MCF 10A (cell line): ENCODE data around the gene ACAP3. TPM values are rescaled to one million over a fixed set of nuclear protein-coding genes. Genes with fewer than 3 reads are reported as not detected.

Experiments
- Bru-seq: library from RNA; stranded (reverse); fragments of 400-500 nt; gene quantifications from one replicate; lab custom pipeline; 2021; lab: Mats Ljungman, UMichigan
- BruChase-seq, 2 experiments: library from RNA; stranded (reverse); fragments of 400-500 nt; gene quantifications; one replicate each; lab custom pipeline; 2021; lab: Mats Ljungman, UMichigan
- BruUV-seq: library from RNA; stranded (reverse); fragments of 400-500 nt; replicated peaks from 2 replicates; lab custom pipeline; 2021; lab: Mats Ljungman, UMichigan
- CTCF ChIA-PET: fragments of 300-600 bp; sonication (Branson Sonifier 250); formaldehyde crosslinking; extraction: SDS; loops from one replicate; lab custom pipeline; 2021; ENCODE audit warnings: antibody characterized with exemption, inconsistent platforms; lab: Yijun Ruan, JAX
- POLR2A ChIA-PET: fragments of 300-600, 350-650 bp; sonication (Branson Sonifier 250); formaldehyde crosslinking; extraction: SDS; loops from one replicate; lab custom pipeline; 2020; ENCODE audit warnings: antibody characterized with exemption, inconsistent platforms; lab: Yijun Ruan, JAX
- DNase-seq: peaks from one replicate; pipeline ENCODE4 v3.0.0-alpha.2; 2018; ENCODE audit not compliant: unreplicated experiment
- H3K27ac Mint-ChIP-seq: one replicate; pipeline ENCODE4 v1.8.0; 2022; ENCODE audit warnings: mild to moderate bottlenecking, low read depth, mixed read lengths; ENCODE audit not compliant: unreplicated experiment
- H3K27me3 Mint-ChIP-seq: one replicate; pipeline ENCODE4 v1.8.0; 2022; ENCODE audit warnings: mixed read lengths; ENCODE audit not compliant: insufficient read depth, unreplicated experiment
- H3K36me3 Mint-ChIP-seq: one replicate; pipeline ENCODE4 v1.8.0; 2022; ENCODE audit warnings: mild to moderate bottlenecking, moderate library complexity, mixed read lengths; ENCODE audit not compliant: insufficient read depth, unreplicated experiment
- H3K4me1 Mint-ChIP-seq: one replicate; pipeline ENCODE4 v1.8.0; 2022; ENCODE audit warnings: mixed read lengths; ENCODE audit not compliant: insufficient read depth, unreplicated experiment
- H3K4me3 Mint-ChIP-seq: one replicate; pipeline ENCODE4 v1.8.0; 2022; ENCODE audit warnings: mild to moderate bottlenecking, moderate library complexity, mixed read lengths; ENCODE audit not compliant: unreplicated experiment
- H3K9me3 Mint-ChIP-seq: one replicate; pipeline ENCODE4 v1.8.0; 2022; ENCODE audit warnings: mixed read lengths; ENCODE audit not compliant: unreplicated experiment
- CTCF ChIP-seq: fragments of 200-600 bp; IDR thresholded peaks from one replicate; pipeline ENCODE4 v1.8.0; 2022; ENCODE audit warnings: antibody characterized with exemption, mild to moderate bottlenecking; ENCODE audit not compliant: unreplicated experiment
- intact Hi-C: fragments of 100-400 bp; cut with micrococcal nuclease; formaldehyde crosslinking; loops from 2 replicates; pipeline ENCODE4 v1.14.1; 2022
- long read RNA-seq: library from polyadenylated mRNA; stranded (forward); transcript quantifications from one replicate; pipeline ENCODE4 v2.0.0, GENCODE V29; 2022
- total RNA-seq: library from RNA; stranded (reverse); gene quantifications from 2 replicates; pipeline ENCODE4 v1.2.3, GENCODE V29; 2022

Gene ACAP3
- total RNA-seq (31.5 and 33.5 TPM in 2 replicates), Bru-seq, nascent RNA (percentile 36 among the genes with signal in this experiment), BruChase-seq, experiment 1, labeled RNA remaining after a 6-hour chase (percentile 72 among the genes with signal in this experiment), BruChase-seq, experiment 2, labeled RNA remaining after a 2-hour chase (percentile 49 among the genes with signal in this experiment)
- long read RNA-seq, partial matches to known transcripts, result 6 of 21 reads
- long read RNA-seq, other reads (novel, unspliced or antisense), result 13 of 21 reads

GRCh38 chr1:1307923-1308755 lies at the start of gene ACAP3, which contains the start of gene PUSL1:
TSS of gene ACAP3 (minus strand) at chr1:1307930. CDS start at chr1:1307815, 115 bp downstream.
TSS of gene PUSL1 (plus strand) at chr1:1308597. CDS start at chr1:1308644, 47 bp downstream.
- DNase-seq, result peak; percentile 90
- Mint-ChIP-seq H3K36me3 (peaks cover 38% of the 10 kb centered on the region), H3K4me3 (peak within 1 kb of the TSS; percentile 81), H3K9me3 (no peaks in the 10 kb centered on the region), H3K4me1 (peaks cover 23% of the 10 kb centered on the region), H3K27ac (peak within 1 kb of the TSS; percentile 63), H3K27me3 (no peaks in the 10 kb centered on the region)
- BruUV-seq, result no TSS peak
- ChIA-PET CTCF (no interaction called here), POLR2A (no interaction called here)
- TF ChIP-seq CTCF, result no peak
- intact Hi-C loops, result loop anchor here (1.0 kb wide), 1 partner anchor 40 kb away; no protein-coding TSS in a partner anchor

- ChIA-PET POLR2A (no interaction called here), CTCF (no interaction called here)
- no peak for TF ChIP-seq CTCF
- intact Hi-C loops, result no loop called here
- peaks cover 5% of the 10 kb centered on the region for H3K36me3 Mint-ChIP-seq
- H3K4me3 Mint-ChIP-seq, result no peak overlapping the region
- H3K27ac Mint-ChIP-seq, result no peak overlapping the region
- H3K9me3 Mint-ChIP-seq, result no peaks in the 10 kb centered on the region
- H3K27me3 Mint-ChIP-seq, result no peaks in the 10 kb centered on the region
- no peak for DNase-seq
- no TSS peak for BruUV-seq
- peaks cover 9% of the 10 kb centered on the region for H3K4me1 Mint-ChIP-seq
Observed at GRCh38 chr1:1356796-1357401, 49.2 kb upstream of the ACAP3 start.

- BruUV-seq, result no TSS peak
- no peak for DNase-seq
- CTCF ChIA-PET, result no interaction called here
- no peaks in the 10 kb centered on the region for H3K27me3 Mint-ChIP-seq
- intact Hi-C loops, result no loop called here
- no peak overlapping the region for H3K4me3 Mint-ChIP-seq
- no peaks in the 10 kb centered on the region for H3K9me3 Mint-ChIP-seq
- H3K36me3 Mint-ChIP-seq, result peaks cover 5% of the 10 kb centered on the region
- TF ChIP-seq CTCF, result no peak
- peaks cover 9% of the 10 kb centered on the region for H3K4me1 Mint-ChIP-seq
- POLR2A ChIA-PET, result interaction anchor here (0.8 kb wide), 1 partner anchor 24 kb away, joined by 3 read pairs; no protein-coding TSS in a partner anchor
- no peak overlapping the region for H3K27ac Mint-ChIP-seq
Observed at GRCh38 chr1:1356166-1356795, 48.6 kb upstream of the ACAP3 start.
